Endothelial cell of umbilical vein (primary cell): ENCODE measurements around the gene DAG1. TPM values are rescaled to one million over a fixed set of nuclear protein-coding genes. Genes with fewer than 3 reads are reported as not detected.

ENCODE experiments used
- BruUV-seq: library from RNA; stranded (reverse); fragments of 400-500 nt; replicated peaks from 2 replicates; lab custom pipeline; 2021; lab: Mats Ljungman, UMichigan
- CTCF ChIA-PET: fragments of 300-600, 350-600 bp; sonication (Branson Sonifier 250); formaldehyde crosslinking; loops from one replicate; lab custom pipeline; 2021; ENCODE audit warnings: antibody characterized with exemption, inconsistent platforms; lab: Charles Lee
- POLR2A ChIA-PET: fragments of 300-600, 350-600 bp; sonication (Branson Sonifier 250); formaldehyde crosslinking; loops from one replicate; lab custom pipeline; 2021; ENCODE audit warnings: antibody characterized with exemption, inconsistent platforms; lab: Charles Lee
- DNase-seq: peaks from one replicate; pipeline ENCODE4 v3.0.0-alpha.2; 2011; ENCODE audit warnings: low read depth, low spot score
- FAIRE-seq: peaks from 2 replicates; lab custom pipeline; 2011; peaks lifted over from hg19 to GRCh38; lab: Jason Lieb, UNC
- H2AFZ ChIP-seq: 2 replicates; pipeline ENCODE4 v1.6.0; 2012; ENCODE audit warnings: low read depth, low read length, control low read depth, inconsistent platforms
- H3K27ac ChIP-seq: 2 replicates; pipeline ENCODE4 v1.5.1; 2011; ENCODE audit warnings: low read depth, mild to moderate bottlenecking, control low read depth, low read length, moderate library complexity; ENCODE audit not compliant: insufficient read depth
- H3K27me3 ChIP-seq, 2 experiments: 2 replicates each; pipeline versions ENCODE4 v1.6.0 to v1.6.1; 2011; ENCODE audit warnings: low read length in 2 of 2, mixed read lengths in 1 of 2; ENCODE audit not compliant: control insufficient read depth in 2 of 2, insufficient read depth in 2 of 2
- H3K36me3 ChIP-seq, 2 experiments: 2 replicates in 1 of 2; 3 replicates in 1 of 2; pipeline ENCODE4 v1.5.1; 2011; ENCODE audit warnings: low read length in 2 of 2, mild to moderate bottlenecking in 1 of 2, moderate library complexity in 1 of 2; ENCODE audit not compliant: control insufficient read depth in 2 of 2, insufficient read depth in 2 of 2; ENCODE audit errors: extremely low read depth in 1 of 2
- H3K4me1 ChIP-seq: 3 replicates; pipeline ENCODE4 v1.5.1; 2011; ENCODE audit warnings: mild to moderate bottlenecking, low read length; ENCODE audit not compliant: control insufficient read depth, insufficient read depth; ENCODE audit errors: extremely low read depth
- H3K4me2 ChIP-seq: 2 replicates; pipeline ENCODE4 v1.6.1; 2011; ENCODE audit warnings: low read length, control low read depth, mixed read lengths; ENCODE audit not compliant: insufficient read depth
- H3K4me3 ChIP-seq, 3 experiments: fragments of 200-600 bp in 1 of 3; sonication (generic), shearing (Covaris generic) in 1 of 3; replicated peaks in 1 of 3; 2 replicates each; pipeline ENCODE4 v1.5.1; 2011 to 2016; ENCODE audit warnings: control low read depth in 3 of 3, low read length in 3 of 3, mild to moderate bottlenecking in 2 of 3, inconsistent platforms in 1 of 3, low read depth in 1 of 3, moderate library complexity in 1 of 3; ENCODE audit not compliant: insufficient read depth in 1 of 3
- H3K79me2 ChIP-seq: 2 replicates; pipeline ENCODE4 v1.6.0; 2012; ENCODE audit warnings: low read length, inconsistent platforms; ENCODE audit not compliant: control insufficient read depth, insufficient read depth
- H3K9ac ChIP-seq: replicated peaks from 2 replicates; pipeline ENCODE3; 2011; ENCODE audit warnings: low read length, control low read depth; ENCODE audit not compliant: insufficient read depth; ENCODE audit errors: extremely low read depth
- H3K9me1 ChIP-seq: replicated peaks from 3 replicates; pipeline ENCODE4 v1.6.0; 2011; ENCODE audit warnings: mild to moderate bottlenecking, low read length; ENCODE audit not compliant: control insufficient read depth, insufficient read depth; ENCODE audit errors: extremely low read depth
- H3K9me3 ChIP-seq: replicated peaks from 2 replicates; pipeline ENCODE4 v1.5.1; 2012; ENCODE audit warnings: low read length, inconsistent platforms; ENCODE audit not compliant: control insufficient read depth, insufficient read depth
- H4K20me1 ChIP-seq: replicated peaks from 2 replicates; pipeline ENCODE3; 2011; ENCODE audit warnings: mild to moderate bottlenecking, low read length; ENCODE audit not compliant: control insufficient read depth, insufficient read depth; ENCODE audit errors: extremely low read depth
- CTCF ChIP-seq, 2 donors: IDR thresholded peaks; 1 replicate in 1 of 2; 2 replicates in 1 of 2; pipeline ENCODE4 v1.5.1; 2011; ENCODE audit warnings: low read length in 2 of 2, mild to moderate bottlenecking in 2 of 2, moderate library complexity in 2 of 2, control low read depth in 1 of 2, inconsistent platforms in 1 of 2, low read depth in 1 of 2; ENCODE audit not compliant: insufficient read depth in 1 of 2; ENCODE audit errors: extremely low read depth in 1 of 2
- EZH2 ChIP-seq: IDR thresholded peaks from 2 replicates; pipeline ENCODE4 v1.6.1; 2012; ENCODE audit warnings: borderline replicate concordance, low read depth, mild to moderate bottlenecking, moderate library complexity, low read length, inconsistent platforms; ENCODE audit not compliant: severe bottlenecking
- FOS ChIP-seq: IDR thresholded peaks from 2 replicates; pipeline ENCODE4 v1.6.1; 2011; ENCODE audit warnings: mild to moderate bottlenecking, low read length, moderate library complexity, borderline replicate concordance; ENCODE audit not compliant: insufficient read depth
- GATA2 ChIP-seq: IDR thresholded peaks from 2 replicates; pipeline ENCODE4 v1.7.0; 2011; ENCODE audit warnings: low read depth, mild to moderate bottlenecking, moderate library complexity, mixed read lengths, low read length; ENCODE audit not compliant: insufficient read length, insufficient read depth
- JUN ChIP-seq: IDR thresholded peaks from 2 replicates; pipeline ENCODE4 v1.6.1; 2011; ENCODE audit warnings: borderline replicate concordance, low read depth; ENCODE audit not compliant: insufficient read length, insufficient read depth
- MAX ChIP-seq: IDR thresholded peaks from 2 replicates; pipeline ENCODE4 v1.6.1; 2011; ENCODE audit not compliant: insufficient read depth, insufficient read length
- MYC ChIP-seq: IDR thresholded peaks from one replicate; pipeline ENCODE4 v1.6.1; 2011; ENCODE audit warnings: mild to moderate bottlenecking, low read depth, low read length
- POLR2A ChIP-seq: IDR thresholded peaks from 2 replicates; pipeline ENCODE4 v1.6.1; 2012; ENCODE audit warnings: low read depth, mild to moderate bottlenecking, control low read depth, low read length
- POLR2AphosphoS5 ChIP-seq: IDR thresholded peaks from 2 replicates; pipeline ENCODE4 v1.6.1; 2012; ENCODE audit warnings: low read depth, mild to moderate bottlenecking, control low read depth, low read length, moderate library complexity; ENCODE audit not compliant: insufficient read depth
- dilution Hi-C: fragments of 300-500 bp; cut with MboI; formaldehyde crosslinking; loops from one replicate; pipeline ENCODE4 v1.15.0; 2019; ENCODE audit warnings: low sequenced_read_pairs; ENCODE audit not compliant: extremely low pct_ligation_motif_present
- intact Hi-C: fragments of 100-400 bp; cut with micrococcal nuclease; formaldehyde crosslinking; loops from one replicate; pipeline ENCODE4 v1.10.0; 2022
- polyA plus RNA-seq, 4 experiments: library from polyadenylated mRNA; depleted of rRNA in 3 of 4; stranded (reverse) in 3 of 4; unstranded in 1 of 4; fragments of >200 nt; gene quantifications; 2 replicates each; pipeline versions ENCODE4 v1.2.1 to v1.2.3, GENCODE V29; 2011 to 2012; ENCODE audit warnings: missing spikeins in 1 of 4
- total RNA-seq: library from RNA; stranded (reverse); gene quantifications from 2 replicates; pipeline ENCODE4 v1.2.3, GENCODE V29; 2021

DAG1 gene
- total and polyA plus RNA-seq, 2 donors (not counting 3 experiments of a cell fraction or from before 2014, with no cell fraction given), result 59.6 to 97.5 TPM

- dilution Hi-C loops, result no loop called here
- no peaks in the 10 kb centered on the region for H3K4me1 ChIP-seq
- H3K79me2 ChIP-seq, result no peaks in the 10 kb centered on the region
- no TSS peak for BruUV-seq
- H2AFZ ChIP-seq, result no peak overlapping the region
- H3K9me1 ChIP-seq, result no peaks in the 10 kb centered on the region
- intact Hi-C loops, result no loop called here
- CTCF ChIA-PET, result interaction anchor here (1.1 kb wide), 1 partner anchor 13 kb away, joined by 4 read pairs; no protein-coding TSS in a partner anchor
- FAIRE-seq (no peak), DNase-seq (no peak)
- no peaks in the 10 kb centered on the region for H3K27me3 ChIP-seq
- H3K36me3 ChIP-seq, result no peaks in the 10 kb centered on the region
- H3K27ac ChIP-seq, result no peak overlapping the region
- no peaks in the 10 kb centered on the region for H4K20me1 ChIP-seq
- H3K4me2 ChIP-seq, result no peak overlapping the region
- H3K9me3 ChIP-seq, result no peaks in the 10 kb centered on the region
- POLR2A ChIA-PET, result no interaction called here
- no peak overlapping the region for H3K4me3 ChIP-seq
- TF ChIP-seq EZH2, result no peak
- no peak for TF ChIP-seq POLR2AphosphoS5
- H3K9ac ChIP-seq, result no peak overlapping the region
These were observed 7.8 kb upstream of the DAG1 start for GRCh38 chr3:49462222-49462621.

GRCh38 chr3:49465270-49466034, 4.6 kb upstream of the DAG1 start:
- Histone ChIP-seq H4K20me1 (no peaks in the 10 kb centered on the region), H3K4me3 (no peak overlapping the region), H3K9me3 (no peaks in the 10 kb centered on the region), H3K36me3 (no peaks in the 10 kb centered on the region), H3K4me2 (no peak overlapping the region), H2AFZ (no peak overlapping the region), H3K4me1 (peaks cover 10% of the 10 kb centered on the region), H3K79me2 (no peaks in the 10 kb centered on the region), H3K27ac (no peak overlapping the region), H3K9ac (no peak overlapping the region), H3K9me1 (no peaks in the 10 kb centered on the region), H3K27me3 (no peaks in the 10 kb centered on the region)
- no peak for FAIRE-seq
- CTCF ChIA-PET, result interaction anchor here (1.1 kb wide), 1 partner anchor 16 kb away, joined by 5 read pairs; no protein-coding TSS in a partner anchor
- POLR2A ChIA-PET, result no interaction called here
- intact Hi-C loops (no loop called here), dilution Hi-C loops (no loop called here)
- no TSS peak for BruUV-seq
- TF ChIP-seq GATA2 (no peak), FOS (no peak), MAX (no peak), MYC (no peak), CTCF (IDR thresholded peaks at IDR 0.05; ENCODE audit: extremely low read depth in 1 of 2, insufficient read depth in 1 of 2, low read depth in 1 of 2, low read length in 2 of 2) (no peak), EZH2 (no peak), POLR2AphosphoS5 (no peak), POLR2A (no peak), JUN (no peak)
- DNase-seq, result no peak
